HUES48 (cell line): ENCODE measurements around the gene CLK2.

ENCODE experiments used
- H3K27ac ChIP-seq: one replicate; pipeline ENCODE4 v1.7.0; 2013; ENCODE audit warnings: low read depth, low read length, inconsistent platforms
- H3K27me3 ChIP-seq: 2 replicates; pipeline ENCODE4 v1.6.1; 2013; ENCODE audit warnings: mild to moderate bottlenecking, low read length; ENCODE audit not compliant: control insufficient read depth, insufficient read depth
- H3K36me3 ChIP-seq: 2 replicates; pipeline ENCODE4 v1.6.1; 2013; ENCODE audit warnings: low read length; ENCODE audit not compliant: control insufficient read depth, insufficient read depth
- H3K4me1 ChIP-seq: 2 replicates; pipeline ENCODE4 v1.6.1; 2013; ENCODE audit warnings: mild to moderate bottlenecking, low read length; ENCODE audit not compliant: control insufficient read depth, insufficient read depth
- H3K4me3 ChIP-seq: 2 replicates; pipeline ENCODE4 v1.5.1; 2013; ENCODE audit warnings: mild to moderate bottlenecking, low read depth, low read length
- H3K9ac ChIP-seq: 2 replicates; pipeline ENCODE4 v1.6.1; 2013; ENCODE audit warnings: mild to moderate bottlenecking, low read depth, low read length, moderate library complexity
- H3K9me3 ChIP-seq: 2 replicates; pipeline ENCODE4 v1.6.1; 2013; ENCODE audit warnings: low read length; ENCODE audit not compliant: control insufficient read depth, insufficient read depth

Gene CLK2

GRCh38 chr1:155308493-155309422 is 35.5 kb upstream of the CLK2 start, which contains the start of gene FDPS:
FDPS (plus strand) TSS chr1:155308866; CDS start chr1:155309790, 924 bp downstream.
- no peaks in the 10 kb centered on the region for H3K9me3 ChIP-seq
- H3K27me3 ChIP-seq: 0 out of 2 replicates have a peak, but pooled peaks cover 4% of the 10 kb centered on the region
- peak within 1 kb of the TSS; percentile 89 for H3K9ac ChIP-seq
- peak within 1 kb of the TSS; percentile 97 for H3K27ac ChIP-seq
- H3K4me3 ChIP-seq: peak within 1 kb of the TSS; percentile 99
- peaks cover 31% of the 10 kb centered on the region for H3K36me3 ChIP-seq
- H3K4me1 ChIP-seq: 0 out of 2 replicates have a peak, but pooled peaks cover 3% of the 10 kb centered on the region

DNA sequence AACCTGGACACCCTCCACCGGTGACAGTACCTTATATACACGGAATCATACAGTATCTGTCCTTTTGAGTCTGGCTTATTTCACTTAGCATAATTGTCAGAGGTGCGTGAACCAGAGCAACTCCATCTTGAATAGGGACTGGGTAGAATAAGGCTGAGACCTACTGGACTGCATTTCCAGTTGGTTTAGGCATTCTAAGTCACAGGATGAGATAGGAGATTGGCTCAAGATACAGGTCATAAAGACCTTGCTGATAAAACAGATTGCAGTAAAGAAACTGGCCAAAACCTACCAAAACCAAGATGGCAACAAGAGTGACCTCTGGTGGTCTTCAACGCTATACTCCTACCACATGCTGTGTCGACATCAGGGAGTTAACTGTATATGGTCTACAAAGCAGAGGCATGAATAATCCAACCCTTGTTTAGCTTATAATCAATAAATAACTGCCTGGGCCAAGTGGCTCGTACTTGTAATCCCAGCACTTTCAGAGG is 34.0 kb upstream of the CLK2 start:
- Histone ChIP-seq H3K27me3 (0 out of 2 replicates have a peak, but pooled peaks cover 4% of the 10 kb centered on the region), H3K27ac (peak overlapping the region; percentile 97), H3K36me3 (peaks cover 20% of the 10 kb centered on the region), H3K4me3 (no peak overlapping the region), H3K4me1 (0 out of 2 replicates have a peak, but pooled peaks cover 3% of the 10 kb centered on the region), H3K9me3 (no peaks in the 10 kb centered on the region), H3K9ac (no peak overlapping the region)

DNA sequence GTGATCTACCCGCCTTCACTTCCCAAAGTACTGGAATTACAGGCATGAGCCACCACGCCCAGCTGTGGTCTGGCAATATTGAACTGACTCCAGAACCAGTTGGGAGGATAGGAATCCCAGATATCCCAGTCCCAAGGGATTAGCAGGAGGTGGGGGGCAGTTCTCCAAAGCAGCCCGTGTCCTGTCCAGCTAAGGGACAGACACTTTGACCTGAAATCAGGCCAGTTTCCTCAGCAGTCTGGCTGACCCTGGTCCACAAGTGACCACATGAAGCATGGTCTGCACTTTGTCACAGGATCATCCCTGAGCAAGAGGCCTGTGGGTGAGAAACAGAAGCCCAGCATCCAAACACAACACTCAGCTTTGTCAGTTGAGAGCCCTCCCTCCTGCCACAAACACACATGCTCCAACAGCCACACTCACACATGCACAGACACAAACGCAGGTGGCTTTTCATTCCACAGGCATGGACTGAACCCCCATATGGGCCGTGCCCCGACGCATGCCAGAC is 32.6 kb upstream of the CLK2 start:
- Histone ChIP-seq H3K9me3 (no peaks in the 10 kb centered on the region), H3K36me3 (peaks cover 9% of the 10 kb centered on the region), H3K4me3 (no peak overlapping the region), H3K9ac (no peak overlapping the region), H3K27me3 (0 out of 2 replicates have a peak, but pooled peaks cover 4% of the 10 kb centered on the region), H3K4me1 (0 out of 2 replicates have a peak, but pooled peaks cover 3% of the 10 kb centered on the region), H3K27ac (no peak overlapping the region)

DNA sequence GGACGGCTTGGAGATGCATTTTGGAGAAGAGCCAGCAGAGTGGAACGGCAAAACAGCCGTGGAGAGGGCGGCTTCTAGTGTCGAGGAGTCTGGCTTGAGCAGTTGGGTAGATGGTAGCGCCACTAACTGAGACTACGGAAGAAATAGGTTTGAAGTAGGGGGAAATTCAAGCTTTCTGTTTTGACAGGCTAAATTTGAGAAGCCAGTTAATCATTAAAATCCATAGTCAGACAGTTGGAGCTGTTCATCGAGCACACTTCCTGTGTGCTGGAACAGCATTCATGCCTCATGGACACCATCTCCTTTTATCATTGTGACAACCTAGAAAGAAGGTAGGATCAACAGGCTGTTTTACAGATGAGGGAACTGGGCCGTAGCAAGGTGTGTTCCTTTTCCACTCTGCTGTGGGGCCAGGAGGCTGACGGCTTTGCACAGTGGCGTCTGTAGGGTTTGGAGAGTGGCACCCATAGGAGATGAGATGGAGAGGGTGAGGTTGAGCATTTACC is 31.3 kb upstream of the CLK2 start:
- no peaks in the 10 kb centered on the region for H3K9me3 ChIP-seq
- no peaks in the 10 kb centered on the region for H3K36me3 ChIP-seq
- no peak overlapping the region for H3K9ac ChIP-seq
- H3K27me3 ChIP-seq: 0 out of 2 replicates have a peak, but pooled peaks cover 4% of the 10 kb centered on the region
- no peak overlapping the region for H3K4me3 ChIP-seq
- H3K27ac ChIP-seq: no peak overlapping the region
- H3K4me1 ChIP-seq: 0 out of 2 replicates have a peak, but pooled peaks cover 3% of the 10 kb centered on the region

GRCh38 chr1:155301342-155301841 is 28.1 kb upstream of the CLK2 start, which contains the start of gene PKLR:
PKLR (minus strand) TSS chr1:155301438; CDS start chr1:155301395, 43 bp downstream.
- Histone ChIP-seq H3K9me3 (no peaks in the 10 kb centered on the region), H3K36me3 (no peaks in the 10 kb centered on the region), H3K4me3 (no peak within 1 kb of the TSS), H3K9ac (no peak within 1 kb of the TSS), H3K4me1 (peaks cover 9% of the 10 kb centered on the region; the same call in 1 of the 2 replicates), H3K27ac (no peak within 1 kb of the TSS), H3K27me3 (peaks cover 8% of the 10 kb centered on the region; the same call in 1 of the 2 replicates)

- Histone ChIP-seq H3K27me3 (peaks cover 12% of the 10 kb centered on the region), H3K4me3 (no peak overlapping the region), H3K27ac (no peak overlapping the region), H3K4me1 (peaks cover 12% of the 10 kb centered on the region; the same call in 1 of the 2 replicates), H3K9ac (no peak overlapping the region), H3K9me3 (no peaks in the 10 kb centered on the region), H3K36me3 (no peaks in the 10 kb centered on the region)
Observed at GRCh38 chr1:155300553-155301329, 27.4 kb upstream of the CLK2 start.

DNA sequence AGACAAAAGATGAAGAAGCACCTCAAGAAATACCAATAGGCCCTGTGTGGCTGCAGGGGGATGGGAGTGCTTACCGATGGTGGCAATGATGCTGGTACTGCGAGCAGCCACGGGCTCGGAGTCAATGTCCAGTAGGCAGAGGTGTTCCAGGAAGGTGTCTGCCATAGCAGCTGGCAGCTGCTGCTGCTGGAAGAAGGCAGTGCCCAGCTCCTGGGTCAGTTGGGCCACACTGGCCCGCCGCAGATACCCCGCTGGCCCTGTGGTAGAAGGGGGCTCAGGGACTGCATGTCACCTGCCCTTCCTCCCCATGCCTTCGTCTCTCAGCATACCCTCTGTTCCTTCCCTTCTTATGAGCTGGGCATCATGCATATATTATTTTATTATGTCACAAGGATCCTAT is 26.7 kb upstream of the CLK2 start:
- peaks cover 14% of the 10 kb centered on the region; the same call in 1 of the 2 replicates for H3K4me1 ChIP-seq
- H3K9ac ChIP-seq: no peak overlapping the region
- H3K27ac ChIP-seq: no peak overlapping the region
- peaks cover 19% of the 10 kb centered on the region for H3K27me3 ChIP-seq
- H3K4me3 ChIP-seq: no peak overlapping the region
- H3K36me3 ChIP-seq: no peaks in the 10 kb centered on the region
- no peaks in the 10 kb centered on the region for H3K9me3 ChIP-seq

DNA sequence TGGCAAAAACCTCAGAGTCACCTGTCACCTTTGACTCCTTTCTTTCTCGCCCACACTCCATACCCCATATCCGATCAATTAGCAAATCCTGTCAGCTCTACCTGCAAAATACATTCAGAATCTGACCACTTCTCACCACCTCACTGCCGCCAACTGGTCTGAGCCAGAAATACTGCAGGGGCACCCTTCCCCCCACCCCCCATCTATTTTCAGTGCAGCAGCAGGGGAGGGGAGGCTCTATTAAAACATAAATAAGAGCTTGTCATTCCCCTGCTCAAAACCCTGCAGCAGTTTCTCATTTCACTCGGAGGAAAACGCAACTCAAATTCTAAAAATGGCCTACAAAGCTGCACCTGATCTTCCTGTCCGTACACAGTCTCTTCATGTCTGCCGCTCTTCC is 24.1 kb upstream of the CLK2 start:
- Histone ChIP-seq H3K36me3 (no peaks in the 10 kb centered on the region), H3K4me1 (peaks cover 17% of the 10 kb centered on the region; the same call in 1 of the 2 replicates), H3K9ac (no peak overlapping the region), H3K4me3 (no peak overlapping the region), H3K9me3 (no peaks in the 10 kb centered on the region), H3K27ac (no peak overlapping the region), H3K27me3 (peaks cover 37% of the 10 kb centered on the region)

DNA sequence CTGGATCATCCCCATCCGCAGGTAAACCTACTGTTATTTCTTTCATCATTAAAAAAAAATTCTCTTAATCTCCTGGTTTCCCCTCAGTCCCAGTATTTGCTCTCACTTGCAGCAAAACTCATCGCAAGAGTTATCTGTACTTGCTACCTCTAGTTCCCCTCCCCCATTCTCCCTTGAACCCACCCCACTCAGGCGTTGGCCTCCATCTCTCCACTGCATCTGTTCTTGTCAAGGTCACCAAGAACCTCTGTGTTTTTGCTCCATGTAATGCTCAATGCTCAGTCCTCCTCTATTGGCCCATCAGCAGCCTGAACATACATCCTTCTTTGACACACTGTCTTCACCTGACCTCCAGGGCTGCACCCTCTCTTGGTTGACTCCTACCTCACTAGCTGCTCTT is 23.4 kb upstream of the CLK2 start:
- H3K27me3 ChIP-seq: peaks cover 37% of the 10 kb centered on the region
- no peaks in the 10 kb centered on the region for H3K9me3 ChIP-seq
- H3K9ac ChIP-seq: no peak overlapping the region
- no peaks in the 10 kb centered on the region for H3K36me3 ChIP-seq
- no peak overlapping the region for H3K27ac ChIP-seq
- no peak overlapping the region for H3K4me3 ChIP-seq
- H3K4me1 ChIP-seq: peaks cover 17% of the 10 kb centered on the region; the same call in 1 of the 2 replicates

DNA sequence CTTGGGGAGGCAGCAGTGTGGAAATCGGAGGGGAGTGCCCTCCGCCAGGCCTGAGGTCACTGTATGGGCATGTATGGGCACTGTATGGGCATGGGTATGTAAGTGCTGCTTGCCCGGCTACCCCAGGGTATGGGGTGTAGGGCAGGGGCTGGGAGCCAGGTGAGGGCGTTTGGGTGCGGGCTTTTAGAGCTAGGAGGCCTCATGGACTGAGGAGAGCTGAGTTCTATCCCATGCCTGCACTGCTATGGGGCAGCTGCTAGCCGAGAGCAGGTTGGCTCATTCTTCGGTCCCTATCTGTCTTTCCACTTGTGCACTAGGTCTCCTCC is 22.6 kb upstream of the CLK2 start:
- H3K27ac ChIP-seq: no peak overlapping the region
- H3K9me3 ChIP-seq: no peaks in the 10 kb centered on the region
- H3K4me1 ChIP-seq: peaks cover 17% of the 10 kb centered on the region; the same call in 1 of the 2 replicates
- H3K27me3 ChIP-seq: peaks cover 37% of the 10 kb centered on the region
- no peak overlapping the region for H3K9ac ChIP-seq
- peak overlapping the region; percentile 83 for H3K4me3 ChIP-seq
- no peaks in the 10 kb centered on the region for H3K36me3 ChIP-seq
